HFF-Myc (cell line): ENCODE measurements around the gene SAMD1.

ENCODE experiments used
- DNase-seq: peaks from one replicate; pipeline ENCODE4 v3.0.0-alpha.2; 2011; ENCODE audit warnings: low read depth; ENCODE audit errors: extremely low read depth
- H3K4me3 ChIP-seq: replicated peaks from 2 replicates; pipeline ENCODE4 v1.5.1; 2011; ENCODE audit warnings: low read depth, mild to moderate bottlenecking, control low read depth, low read length
- TF ChIP-seq, protein P1 (sequence below): IDR thresholded peaks from 2 replicates; pipeline ENCODE4 v1.5.1; 2012; ENCODE audit warnings: mild to moderate bottlenecking, low read depth, low read length, control low read depth; ENCODE audit errors: missing control alignments

Gene SAMD1

DNA sequence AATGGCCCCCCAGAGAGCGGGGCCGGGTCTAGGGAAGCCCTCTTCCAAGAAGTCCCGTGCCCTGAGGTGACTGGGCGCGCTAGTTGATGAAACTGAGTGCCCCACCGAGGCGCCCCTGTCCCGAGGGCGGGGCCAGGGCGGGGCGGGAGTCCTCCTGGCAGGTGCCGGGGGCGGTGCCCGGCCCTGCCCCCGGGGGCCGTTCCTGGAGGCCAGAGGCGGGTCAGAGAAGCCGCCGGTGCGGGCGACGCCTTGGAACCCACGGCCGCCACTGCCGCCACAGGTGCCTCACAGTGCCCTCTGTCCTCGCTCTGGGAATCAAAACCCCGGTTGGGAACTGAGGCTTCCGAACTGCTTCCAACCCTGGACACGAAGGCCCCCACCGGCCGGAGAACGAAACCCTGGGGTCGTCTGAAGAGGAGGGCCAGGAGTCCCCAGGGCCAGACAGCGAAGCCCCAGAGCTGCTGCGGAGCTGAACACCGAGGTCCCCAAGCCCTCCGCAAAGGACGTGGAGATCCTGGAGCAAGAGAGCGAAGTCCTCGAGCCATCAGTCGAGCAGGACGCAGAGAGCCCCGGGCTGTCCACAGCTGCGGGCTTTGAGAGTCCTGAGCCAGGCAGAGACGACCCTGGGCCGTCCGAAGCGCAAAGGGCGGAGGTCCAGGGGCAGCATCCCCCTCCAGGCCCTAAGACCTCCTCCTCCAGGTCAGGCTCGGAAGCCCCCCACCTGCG, 17.9 kb downstream of the SAMD1 start, which contains the start of gene MISP3:
Gene MISP3 (plus strand): TSS at position 252 of the 726 bp plus-strand sequence. CDS start 524 bp downstream, outside the sequence.
- H3K4me3 ChIP-seq = peak within 1 kb of the TSS; percentile 52
- TF ChIP-seq, protein P1, sequence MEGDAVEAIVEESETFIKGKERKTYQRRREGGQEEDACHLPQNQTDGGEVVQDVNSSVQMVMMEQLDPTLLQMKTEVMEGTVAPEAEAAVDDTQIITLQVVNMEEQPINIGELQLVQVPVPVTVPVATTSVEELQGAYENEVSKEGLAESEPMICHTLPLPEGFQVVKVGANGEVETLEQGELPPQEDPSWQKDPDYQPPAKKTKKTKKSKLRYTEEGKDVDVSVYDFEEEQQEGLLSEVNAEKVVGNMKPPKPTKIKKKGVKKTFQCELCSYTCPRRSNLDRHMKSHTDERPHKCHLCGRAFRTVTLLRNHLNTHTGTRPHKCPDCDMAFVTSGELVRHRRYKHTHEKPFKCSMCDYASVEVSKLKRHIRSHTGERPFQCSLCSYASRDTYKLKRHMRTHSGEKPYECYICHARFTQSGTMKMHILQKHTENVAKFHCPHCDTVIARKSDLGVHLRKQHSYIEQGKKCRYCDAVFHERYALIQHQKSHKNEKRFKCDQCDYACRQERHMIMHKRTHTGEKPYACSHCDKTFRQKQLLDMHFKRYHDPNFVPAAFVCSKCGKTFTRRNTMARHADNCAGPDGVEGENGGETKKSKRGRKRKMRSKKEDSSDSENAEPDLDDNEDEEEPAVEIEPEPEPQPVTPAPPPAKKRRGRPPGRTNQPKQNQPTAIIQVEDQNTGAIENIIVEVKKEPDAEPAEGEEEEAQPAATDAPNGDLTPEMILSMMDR = no peak
- DNase-seq = no peak

DNA sequence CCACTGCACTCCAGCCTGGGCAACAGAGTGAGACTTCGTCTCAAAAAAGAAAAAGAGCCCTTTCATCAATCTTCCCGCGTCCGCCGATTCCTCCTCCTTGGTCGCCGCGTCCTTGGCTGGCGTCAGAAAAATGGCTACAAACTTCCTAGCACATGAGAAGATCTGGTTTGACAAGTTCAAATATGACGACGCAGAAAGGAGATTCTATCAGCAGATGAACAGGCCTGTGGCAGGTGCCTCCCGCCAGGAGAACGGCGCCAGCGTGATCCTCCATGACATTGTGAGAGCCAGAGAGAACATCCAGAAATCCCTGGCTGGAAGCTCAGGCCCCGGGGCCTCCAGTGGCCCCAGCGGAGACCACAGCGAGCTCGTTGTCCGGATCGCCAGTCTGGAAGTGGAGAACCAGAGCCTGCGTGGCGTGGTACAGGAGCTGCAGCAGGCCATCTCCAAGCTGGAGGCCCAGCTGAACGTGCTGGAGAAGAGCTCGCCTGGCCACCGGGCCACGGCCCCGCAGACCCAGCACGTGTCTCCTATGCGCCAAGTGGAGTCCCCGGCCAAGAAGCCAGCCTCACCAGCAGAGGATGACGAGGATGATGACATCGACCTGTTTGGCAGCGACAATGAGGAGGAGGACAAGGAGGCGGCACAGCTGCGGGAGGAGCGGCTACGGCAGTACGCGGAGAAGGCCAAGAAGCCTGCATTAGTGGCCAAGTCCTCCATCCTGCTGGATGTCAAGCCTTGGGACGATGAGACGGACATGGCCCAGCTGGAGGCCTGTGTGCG, 20.1 kb downstream of the SAMD1 start:
- TF ChIP-seq, protein P1 = no peak
- no peak for DNase-seq
- no peak overlapping the region for H3K4me3 ChIP-seq

DNA sequence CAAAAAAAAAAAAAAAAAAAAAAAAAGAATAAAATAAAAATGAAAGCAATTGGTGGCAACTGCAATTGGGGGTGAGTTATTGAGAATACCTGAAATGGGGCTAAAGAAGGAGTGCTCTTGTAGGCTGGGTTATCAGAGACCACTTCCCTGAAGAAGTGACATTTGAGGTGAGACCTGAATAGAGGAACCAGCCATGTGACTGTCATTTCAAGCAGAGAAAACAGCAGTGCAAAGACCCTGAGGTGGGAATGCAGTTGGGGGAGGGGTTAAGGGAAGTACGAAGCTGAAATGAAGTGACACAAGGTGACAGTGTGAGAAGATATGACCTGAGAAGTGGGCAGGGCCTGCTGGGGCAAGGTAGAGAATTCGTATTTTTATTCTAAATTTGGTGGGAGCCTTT, 24.4 kb downstream of the SAMD1 start:
- TF ChIP-seq, protein P1 = no peak
- no peak overlapping the region for H3K4me3 ChIP-seq
- DNase-seq = no peak

DNA sequence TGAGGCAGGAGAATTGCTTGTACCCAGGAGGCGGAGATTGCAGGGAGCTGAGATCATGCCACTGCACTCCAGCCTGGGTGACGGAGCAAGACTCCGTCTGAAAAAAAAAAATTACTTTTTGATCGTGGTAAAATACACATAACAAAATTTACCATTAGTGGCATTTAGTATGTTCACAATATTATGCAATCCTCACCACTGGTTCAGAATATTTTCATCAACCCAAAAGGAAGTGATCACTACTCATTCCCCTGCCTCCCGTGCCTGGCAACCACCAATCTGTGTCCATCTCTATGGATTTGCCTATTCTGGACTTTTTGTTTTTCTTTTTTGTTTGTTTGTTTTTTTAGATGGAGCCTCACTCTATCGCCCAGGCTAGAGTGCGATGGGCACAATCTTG, 27.4 kb downstream of the SAMD1 start:
- no peak for DNase-seq
- no peak overlapping the region for H3K4me3 ChIP-seq
- TF ChIP-seq, protein P1 = no peak

DNA sequence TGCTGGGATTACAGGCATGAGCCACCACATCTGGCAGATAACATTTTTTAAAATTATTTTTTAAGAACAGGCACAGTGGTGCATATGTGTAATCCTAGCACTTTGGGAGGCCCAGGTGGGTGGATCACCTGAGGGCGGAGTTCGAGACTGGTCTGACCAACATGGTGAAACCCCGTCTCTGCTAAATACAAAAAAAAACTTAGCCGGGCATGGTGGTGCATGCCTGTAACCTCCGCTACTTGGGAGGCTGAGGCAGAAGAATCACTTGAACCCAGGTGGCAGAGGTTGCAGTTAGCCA, 28.0 kb downstream of the SAMD1 start:
- TF ChIP-seq, protein P1 = no peak
- no peak for DNase-seq
- H3K4me3 ChIP-seq = no peak overlapping the region

DNA sequence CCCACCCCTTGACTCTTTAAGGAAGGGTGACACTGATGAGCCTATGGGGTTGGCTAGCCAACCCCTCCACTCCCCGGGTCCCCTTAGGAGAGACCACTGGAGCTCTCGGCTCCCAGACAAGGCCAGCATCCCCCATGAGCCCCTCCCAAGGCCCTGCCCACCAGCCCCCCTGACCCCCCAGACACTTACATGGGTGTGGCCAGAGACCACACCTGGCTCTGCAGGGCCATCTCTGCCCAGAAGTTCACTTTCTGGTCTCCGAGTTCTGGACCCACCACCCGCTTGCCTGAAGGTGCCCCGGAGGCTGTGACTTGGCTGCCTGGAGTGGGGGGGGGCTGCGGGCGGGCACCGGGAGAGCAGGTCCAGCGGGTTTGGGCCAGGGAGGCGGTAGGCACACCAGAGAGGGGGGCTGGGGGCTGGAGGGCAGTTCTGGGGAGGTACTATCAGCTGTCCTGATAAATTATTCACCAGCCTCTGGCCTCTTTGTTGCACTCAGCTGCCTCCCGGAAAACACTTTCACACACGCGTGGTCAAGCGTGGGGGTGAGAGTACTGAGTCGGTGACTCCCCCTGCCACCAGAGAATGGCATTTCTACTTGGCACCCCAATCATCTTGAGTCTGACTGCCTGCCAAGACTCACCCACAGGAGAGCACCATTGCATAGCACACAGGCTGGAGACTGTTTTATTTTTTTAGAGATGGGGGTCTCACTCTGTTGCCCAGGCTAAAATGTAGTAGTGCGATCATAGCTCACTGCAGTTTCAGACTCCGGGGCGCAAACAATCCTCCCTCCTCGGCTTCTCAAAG, 28.6 kb downstream of the SAMD1 start, which contains the start of gene PALM3:
Gene PALM3 (minus strand): TSS at position 326 of the 807 bp plus-strand sequence. CDS start 96 bp downstream, at position 230.
- no peak within 1 kb of the TSS for H3K4me3 ChIP-seq
- DNase-seq = no peak
- TF ChIP-seq, protein P1 = no peak
